Measurements from ENCODE around the gene KATNAL2.

Gene KATNAL2

GRCh38 chr18:47100212-47100831 lies 182.9 kb downstream of the KATNAL2 start:
- H3K36me3 ChIP-seq (ENCODE audit: control insufficient read depth, insufficient read depth, low read length) = no peaks in the 10 kb centered on the region
- H3K9ac ChIP-seq (ENCODE audit: low read depth, low read length) = no peak overlapping the region
- no peaks in the 10 kb centered on the region for H3K9me3 ChIP-seq (ENCODE audit: control insufficient read depth, insufficient read depth, low read length)
- no peaks in the 10 kb centered on the region for H3K4me1 ChIP-seq (ENCODE audit: control insufficient read depth, insufficient read depth, low read length)
- H3K27me3 ChIP-seq (ENCODE audit: control insufficient read depth, insufficient read depth, low read length) = no peaks in the 10 kb centered on the region
- no peak overlapping the region for H3K4me3 ChIP-seq (ENCODE audit: low read depth, low read length)

- Histone ChIP-seq H3K4me3 (ENCODE audit: low read depth, low read length) (no peak overlapping the region), H3K4me1 (ENCODE audit: control insufficient read depth, insufficient read depth, low read length) (peaks cover 8% of the 10 kb centered on the region), H3K27me3 (ENCODE audit: control insufficient read depth, insufficient read depth, low read length) (no peaks in the 10 kb centered on the region), H3K9me3 (ENCODE audit: control insufficient read depth, insufficient read depth, low read length) (no peaks in the 10 kb centered on the region), H3K36me3 (ENCODE audit: control insufficient read depth, insufficient read depth, low read length) (no peaks in the 10 kb centered on the region), H3K9ac (ENCODE audit: low read depth, low read length) (no peak overlapping the region)
Observed at GRCh38 chr18:47108373-47108772, 191.0 kb downstream of the KATNAL2 start.

- H3K9me3 ChIP-seq (ENCODE audit: control insufficient read depth, insufficient read depth, low read length) = no peaks in the 10 kb centered on the region
- H3K36me3 ChIP-seq (ENCODE audit: control insufficient read depth, insufficient read depth, low read length) = no peaks in the 10 kb centered on the region
- H3K27me3 ChIP-seq (ENCODE audit: control insufficient read depth, insufficient read depth, low read length) = no peaks in the 10 kb centered on the region
- H3K4me1 ChIP-seq (ENCODE audit: control insufficient read depth, insufficient read depth, low read length) = peaks cover 8% of the 10 kb centered on the region
- H3K4me3 ChIP-seq (ENCODE audit: low read depth, low read length) = no peak overlapping the region
- no peak overlapping the region for H3K9ac ChIP-seq (ENCODE audit: low read depth, low read length)
Observed at GRCh38 chr18:47108998-47109405, 191.6 kb downstream of the KATNAL2 start.

DNA sequence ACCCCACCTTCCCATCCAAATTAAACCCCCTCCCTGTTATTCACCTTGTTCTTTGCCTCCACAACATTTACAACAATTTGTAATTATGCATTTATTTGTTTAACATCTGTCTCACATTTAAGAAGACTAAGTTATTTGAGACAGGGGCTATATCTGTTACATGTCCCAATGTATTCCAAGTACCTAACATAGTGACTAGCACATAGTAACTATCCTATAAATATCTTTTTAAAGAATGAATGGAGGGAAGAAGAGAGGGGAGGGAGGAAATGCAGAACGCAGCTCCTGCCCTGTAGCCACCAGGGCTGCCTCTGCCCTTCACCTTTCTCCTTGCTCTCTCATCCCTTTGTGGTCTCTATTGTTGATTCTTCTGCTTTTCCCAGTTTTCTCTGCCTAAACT lies 192.3 kb downstream of the KATNAL2 start:
- H3K4me1 ChIP-seq (ENCODE audit: control insufficient read depth, insufficient read depth, low read length) = peaks cover 12% of the 10 kb centered on the region
- H3K9ac ChIP-seq (ENCODE audit: low read depth, low read length) = no peak overlapping the region
- no peaks in the 10 kb centered on the region for H3K27me3 ChIP-seq (ENCODE audit: control insufficient read depth, insufficient read depth, low read length)
- no peaks in the 10 kb centered on the region for H3K9me3 ChIP-seq (ENCODE audit: control insufficient read depth, insufficient read depth, low read length)
- H3K4me3 ChIP-seq (ENCODE audit: low read depth, low read length) = no peak overlapping the region
- no peaks in the 10 kb centered on the region for H3K36me3 ChIP-seq (ENCODE audit: control insufficient read depth, insufficient read depth, low read length)

DNA sequence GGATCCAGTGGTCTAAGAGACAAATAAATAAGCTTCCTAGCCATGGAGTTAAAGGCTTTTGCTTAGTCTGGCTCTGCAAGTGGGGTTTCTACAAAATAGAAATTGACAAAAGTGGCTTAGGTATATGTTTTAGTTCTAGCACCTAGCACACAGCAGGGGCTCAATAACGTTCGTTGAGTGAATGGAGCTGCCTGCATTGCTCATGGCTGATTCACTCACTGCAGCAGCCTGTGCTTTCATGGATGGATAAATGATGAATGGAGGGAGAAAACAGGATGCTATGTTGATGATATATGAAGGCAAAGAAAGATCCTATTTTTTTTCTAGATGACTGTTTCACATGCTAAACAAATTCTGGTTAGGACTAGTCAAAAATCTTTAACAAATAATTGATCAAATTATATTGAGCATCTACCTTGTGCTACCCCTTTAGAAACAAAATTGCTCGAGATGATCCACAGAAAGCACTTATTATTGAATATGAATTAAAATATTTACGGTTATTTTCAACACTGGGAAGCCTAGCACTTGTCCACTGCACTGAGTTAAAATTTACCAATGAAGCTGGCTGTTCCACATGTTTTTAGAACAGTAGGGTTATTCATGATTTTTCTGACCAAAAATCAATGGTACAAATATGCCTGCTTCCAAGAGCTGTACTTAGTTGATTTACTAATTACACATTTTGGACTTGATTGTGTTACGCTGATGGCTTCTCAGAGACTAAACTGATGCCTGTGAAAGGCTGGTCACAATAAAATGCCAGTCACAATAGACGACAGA lies 193.3 kb downstream of the KATNAL2 start:
- H3K9me3 ChIP-seq (ENCODE audit: control insufficient read depth, insufficient read depth, low read length) = no peaks in the 10 kb centered on the region
- H3K36me3 ChIP-seq (ENCODE audit: control insufficient read depth, insufficient read depth, low read length) = no peaks in the 10 kb centered on the region
- H3K9ac ChIP-seq (ENCODE audit: low read depth, low read length) = no peak overlapping the region
- peaks cover 12% of the 10 kb centered on the region for H3K4me1 ChIP-seq (ENCODE audit: control insufficient read depth, insufficient read depth, low read length)
- H3K27me3 ChIP-seq (ENCODE audit: control insufficient read depth, insufficient read depth, low read length) = no peaks in the 10 kb centered on the region
- H3K4me3 ChIP-seq (ENCODE audit: low read depth, low read length) = no peak overlapping the region

DNA sequence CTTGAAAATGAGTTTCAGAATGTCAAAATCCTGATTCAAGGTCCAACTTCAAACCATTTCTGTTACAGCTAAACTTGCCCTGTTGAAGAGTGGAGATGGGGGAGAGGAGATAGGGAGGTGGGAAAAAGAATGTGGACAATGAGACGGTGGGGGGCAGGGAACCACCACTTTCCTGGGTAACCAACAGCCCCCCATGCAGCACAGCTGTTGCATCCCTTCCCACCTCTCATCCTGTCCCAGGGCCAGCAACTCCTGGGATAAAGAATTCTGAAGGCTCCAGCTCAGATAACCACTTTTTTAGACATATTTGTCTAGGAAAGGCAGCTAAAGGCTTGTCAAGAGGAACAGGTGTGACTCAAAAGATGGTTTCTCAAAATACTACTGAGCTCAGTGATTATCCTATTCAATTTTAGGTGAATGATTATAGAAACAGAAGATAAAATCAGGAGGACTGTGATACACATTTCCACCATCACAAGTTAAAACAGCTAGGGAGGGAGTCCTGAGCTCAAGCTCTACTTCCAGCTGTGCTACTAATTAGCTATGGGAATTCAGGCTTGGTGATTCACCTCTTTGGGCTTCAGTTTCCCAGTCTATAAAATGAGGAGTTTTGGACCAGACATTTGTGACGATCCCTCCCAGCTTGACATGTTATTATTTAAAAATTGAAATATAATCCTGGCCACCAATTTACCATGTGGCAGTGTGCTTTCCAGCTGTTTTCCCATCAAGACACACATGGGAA lies 196.6 kb downstream of the KATNAL2 start:
- Histone ChIP-seq H3K4me1 (ENCODE audit: control insufficient read depth, insufficient read depth, low read length) (peaks cover 9% of the 10 kb centered on the region), H3K9me3 (ENCODE audit: control insufficient read depth, insufficient read depth, low read length) (no peaks in the 10 kb centered on the region), H3K4me3 (ENCODE audit: low read depth, low read length) (no peak overlapping the region), H3K27me3 (ENCODE audit: control insufficient read depth, insufficient read depth, low read length) (no peaks in the 10 kb centered on the region), H3K36me3 (ENCODE audit: control insufficient read depth, insufficient read depth, low read length) (no peaks in the 10 kb centered on the region), H3K9ac (ENCODE audit: low read depth, low read length) (no peak overlapping the region)

GRCh38 chr18:47115205-47115604 lies 197.8 kb downstream of the KATNAL2 start:
- Histone ChIP-seq H3K27me3 (ENCODE audit: control insufficient read depth, insufficient read depth, low read length) (no peaks in the 10 kb centered on the region), H3K4me3 (ENCODE audit: low read depth, low read length) (no peak overlapping the region), H3K9me3 (ENCODE audit: control insufficient read depth, insufficient read depth, low read length) (no peaks in the 10 kb centered on the region), H3K36me3 (ENCODE audit: control insufficient read depth, insufficient read depth, low read length) (no peaks in the 10 kb centered on the region), H3K9ac (ENCODE audit: low read depth, low read length) (no peak overlapping the region), H3K4me1 (ENCODE audit: control insufficient read depth, insufficient read depth, low read length) (peaks cover 9% of the 10 kb centered on the region)

GRCh38 chr18:47118981-47119380 lies 201.6 kb downstream of the KATNAL2 start:
- no peaks in the 10 kb centered on the region for H3K36me3 ChIP-seq (ENCODE audit: control insufficient read depth, insufficient read depth, low read length)
- H3K4me3 ChIP-seq (ENCODE audit: low read depth, low read length) = no peak overlapping the region
- H3K27me3 ChIP-seq (ENCODE audit: control insufficient read depth, insufficient read depth, low read length) = no peaks in the 10 kb centered on the region
- no peaks in the 10 kb centered on the region for H3K9me3 ChIP-seq (ENCODE audit: control insufficient read depth, insufficient read depth, low read length)
- H3K4me1 ChIP-seq (ENCODE audit: control insufficient read depth, insufficient read depth, low read length) = peaks cover 9% of the 10 kb centered on the region
- H3K9ac ChIP-seq (ENCODE audit: low read depth, low read length) = no peak overlapping the region

- H3K9me3 ChIP-seq (ENCODE audit: control insufficient read depth, insufficient read depth, low read length) = no peaks in the 10 kb centered on the region
- H3K27me3 ChIP-seq (ENCODE audit: control insufficient read depth, insufficient read depth, low read length) = no peaks in the 10 kb centered on the region
- H3K36me3 ChIP-seq (ENCODE audit: control insufficient read depth, insufficient read depth, low read length) = no peaks in the 10 kb centered on the region
Observed at GRCh38 chr18:47120428-47120827, 203.0 kb downstream of the KATNAL2 start.

GRCh38 chr18:47121146-47121545 lies 203.7 kb downstream of the KATNAL2 start:
- H3K36me3 ChIP-seq (ENCODE audit: control insufficient read depth, insufficient read depth, low read length) = no peaks in the 10 kb centered on the region
- no peak overlapping the region for H3K4me3 ChIP-seq (ENCODE audit: low read depth, low read length)
- H3K9ac ChIP-seq (ENCODE audit: low read depth, low read length) = no peak overlapping the region
- H3K27me3 ChIP-seq (ENCODE audit: control insufficient read depth, insufficient read depth, low read length) = no peaks in the 10 kb centered on the region
- H3K9me3 ChIP-seq (ENCODE audit: control insufficient read depth, insufficient read depth, low read length) = no peaks in the 10 kb centered on the region
- H3K4me1 ChIP-seq (ENCODE audit: control insufficient read depth, insufficient read depth, low read length) = no peaks in the 10 kb centered on the region

More at GRCh38 chr18:47120428-47120827, 203.0 kb downstream of the KATNAL2 start:
- H3K4me3 ChIP-seq (ENCODE audit: low read depth, low read length) = no peak overlapping the region
- no peak overlapping the region for H3K9ac ChIP-seq (ENCODE audit: low read depth, low read length)
- H3K4me1 ChIP-seq (ENCODE audit: control insufficient read depth, insufficient read depth, low read length) = peaks cover 5% of the 10 kb centered on the region

DNA sequence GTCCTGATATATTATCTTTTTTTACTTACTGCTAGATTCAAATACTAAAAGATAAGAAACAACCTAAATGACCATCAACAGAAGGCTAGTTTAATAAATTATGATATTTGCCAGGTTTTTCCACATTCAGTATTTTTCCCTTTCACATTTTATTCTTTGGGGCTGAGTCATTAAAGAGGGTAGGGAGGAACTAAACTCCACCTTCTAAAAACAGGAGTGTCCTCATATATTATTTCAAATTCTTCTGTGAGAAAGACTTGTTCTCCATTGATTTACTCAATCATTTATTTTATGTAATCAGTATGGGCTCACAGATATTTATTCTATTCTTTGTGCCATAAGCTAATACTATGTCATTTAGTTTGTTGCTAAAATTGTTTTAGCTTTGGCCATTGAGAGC lies 223.9 kb downstream of the KATNAL2 start:
- no peaks in the 10 kb centered on the region for H3K4me1 ChIP-seq (ENCODE audit: control insufficient read depth, insufficient read depth, low read length)
- no peak overlapping the region for H3K4me3 ChIP-seq (ENCODE audit: low read depth, low read length)
- H3K9me3 ChIP-seq (ENCODE audit: control insufficient read depth, insufficient read depth, low read length) = no peaks in the 10 kb centered on the region
- no peak overlapping the region for H3K9ac ChIP-seq (ENCODE audit: low read depth, low read length)
- no peaks in the 10 kb centered on the region for H3K27me3 ChIP-seq (ENCODE audit: control insufficient read depth, insufficient read depth, low read length)
- no peaks in the 10 kb centered on the region for H3K36me3 ChIP-seq (ENCODE audit: control insufficient read depth, insufficient read depth, low read length)
